HepG2 (cell line): ENCODE results near the gene MCM8. TPM values are rescaled to one million over a fixed set of nuclear protein-coding genes. Genes with fewer than 3 reads are reported as not detected.

Source experiments
- CCAR2 ChIP-seq: fragments of 200-400 bp; formaldehyde crosslinking; optimal IDR thresholded peaks from 2 replicates; pipeline ENCODE3; 2018; ENCODE audit warnings: low read depth, mild to moderate bottlenecking, low read length, moderate library complexity
- GATA4 ChIP-seq: sonication (generic); IDR thresholded peaks from 2 replicates; pipeline ENCODE4 v1.6.1; 2016; ENCODE audit warnings: antibody characterized with exemption, low read depth, borderline replicate concordance
- KDM1A ChIP-seq: IDR thresholded peaks from 2 replicates; pipeline ENCODE4 v1.6.1; 2016; ENCODE audit warnings: missing compliant biosample characterization
- KLF6 ChIP-seq: IDR thresholded peaks from 2 replicates; pipeline ENCODE4 v1.8.0; 2016; ENCODE audit warnings: missing biosample characterization, missing genetic modification reagents
- SPEN ChIP-seq: sonication (generic); formaldehyde crosslinking; IDR thresholded peaks from 2 replicates; pipeline ENCODE4 v1.5.1; 2020; ENCODE audit warnings: low read depth, mild to moderate bottlenecking, missing genetic modification reagents
- XBP1 ChIP-seq: sonication (generic); formaldehyde crosslinking; IDR thresholded peaks from 2 replicates; pipeline ENCODE4 v1.5.0; 2020; ENCODE audit warnings: missing genetic modification reagents
- ZNF318 ChIP-seq: sonication (generic); formaldehyde crosslinking; IDR thresholded peaks from 2 replicates; pipeline ENCODE4 v1.4.0; 2020; ENCODE audit warnings: mild to moderate bottlenecking, missing genetic modification reagents
- ZNF335 ChIP-seq: sonication (generic); formaldehyde crosslinking; IDR thresholded peaks from 2 replicates; pipeline ENCODE4 v1.4.0; 2020; ENCODE audit warnings: missing genetic modification reagents
- ZNF468 ChIP-seq: sonication (generic); formaldehyde crosslinking; IDR thresholded peaks from 2 replicates; pipeline ENCODE4 v1.8.0; 2022; ENCODE audit warnings: mild to moderate bottlenecking, moderate library complexity, missing genetic modification reagents
- ZNF75D ChIP-seq: sonication (generic); formaldehyde crosslinking; IDR thresholded peaks from 2 replicates; pipeline ENCODE4 v1.8.1; 2023; ENCODE audit warnings: missing genetic modification reagents, mild to moderate bottlenecking, borderline replicate concordance
- ZSCAN9 ChIP-seq: IDR thresholded peaks from 2 replicates; pipeline ENCODE4 v1.6.1; 2016; ENCODE audit warnings: borderline replicate concordance
- ZZZ3 ChIP-seq: sonication (generic); formaldehyde crosslinking; IDR thresholded peaks from 2 replicates; pipeline ENCODE4 v1.4.0; 2020; ENCODE audit warnings: missing genetic modification reagents, mild to moderate bottlenecking, borderline replicate concordance
- polyA plus RNA-seq, 8 experiments: library from polyadenylated mRNA; depleted of rRNA in 3 of 8; stranded (reverse) in 7 of 8; unstranded in 1 of 8; fragments of >200 nt; fragmentation: Illumina TruSeq in 4 of 8; extraction: Trizol in 4 of 8; gene quantifications; 2 replicates each; pipeline versions ENCODE4 v1.2.1 to v1.2.3, GENCODE V29; 2011 to 2016; ENCODE audit warnings: low read depth in 4 of 8, missing spikeins in 1 of 8, mixed read lengths in 1 of 8; ENCODE audit not compliant: insufficient read depth in 1 of 8
- total RNA-seq, 5 experiments: library from RNA; depleted of rRNA; stranded (reverse); fragments of >200 nt; fragmentation: Illumina TruSeq; extraction: Trizol; gene quantifications; 2 replicates each; pipeline ENCODE4 v1.2.3, GENCODE V29; 2016; ENCODE audit warnings: low read depth in 1 of 5
- TF ChIP-seq, protein P1 (sequence below): sonication (generic); formaldehyde crosslinking; IDR thresholded peaks from 2 replicates; pipeline ENCODE4 v1.4.0; 2020; ENCODE audit warnings: low read depth, missing genetic modification reagents
- TF ChIP-seq, protein P2 (sequence below): sonication (generic); formaldehyde crosslinking; IDR thresholded peaks from 2 replicates; pipeline ENCODE4 v1.4.0; 2020; ENCODE audit warnings: missing genetic modification reagents
- TF ChIP-seq, protein P3 (sequence below): sonication (generic); formaldehyde crosslinking; conservative IDR thresholded peaks from 2 replicates; pipeline ENCODE4 v1.8.0; 2022; ENCODE audit warnings: missing genetic modification reagents

MCM8 gene
- total and polyA plus RNA-seq, 2 of the 13 experiments (the other 11 are each of a cell fraction or from before 2014, with no cell fraction given), result 11.5 to 59.3 TPM

DNA sequence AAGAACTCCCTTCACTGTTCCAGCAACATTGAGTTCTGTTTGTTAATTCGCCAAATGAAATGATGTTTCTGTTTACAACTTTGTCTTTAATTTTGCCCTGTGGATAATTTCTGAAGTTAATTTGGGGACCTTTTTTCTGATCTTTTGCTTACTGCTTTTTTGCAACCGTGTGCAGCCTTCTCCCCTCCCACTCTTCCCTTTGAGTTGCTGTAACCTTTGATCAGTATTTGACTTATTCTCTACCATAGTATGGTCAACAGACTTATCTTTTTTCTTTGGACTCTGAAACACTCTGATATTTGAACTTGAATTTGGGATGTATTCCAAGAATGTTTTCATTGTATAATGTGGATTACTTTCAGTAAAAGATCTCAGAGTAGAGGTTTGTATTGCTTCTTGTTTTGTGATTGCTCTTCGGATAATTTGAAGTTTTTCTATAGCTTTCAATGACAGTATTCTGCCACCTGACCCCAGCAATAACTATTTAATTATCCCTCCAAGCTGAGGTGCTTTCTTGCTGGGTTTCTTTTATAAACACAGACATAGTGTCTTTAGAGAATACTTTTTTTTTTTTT lies 57.2 kb downstream of the MCM8 start (continued):
- peak; percentile 95 for TF ChIP-seq ZSCAN9
- no peak for TF ChIP-seq ZNF468 (CRISPR knock-in tag)
- peak; percentile 10 for TF ChIP-seq CCAR2
- no peak for TF ChIP-seq XBP1 (CRISPR knock-in tag)
- 0 out of 2 replicates have a peak, but pooled peaks have one; percentile 66 for TF ChIP-seq KLF6 (CRISPR knock-in tag)
- TF ChIP-seq, protein P1, sequence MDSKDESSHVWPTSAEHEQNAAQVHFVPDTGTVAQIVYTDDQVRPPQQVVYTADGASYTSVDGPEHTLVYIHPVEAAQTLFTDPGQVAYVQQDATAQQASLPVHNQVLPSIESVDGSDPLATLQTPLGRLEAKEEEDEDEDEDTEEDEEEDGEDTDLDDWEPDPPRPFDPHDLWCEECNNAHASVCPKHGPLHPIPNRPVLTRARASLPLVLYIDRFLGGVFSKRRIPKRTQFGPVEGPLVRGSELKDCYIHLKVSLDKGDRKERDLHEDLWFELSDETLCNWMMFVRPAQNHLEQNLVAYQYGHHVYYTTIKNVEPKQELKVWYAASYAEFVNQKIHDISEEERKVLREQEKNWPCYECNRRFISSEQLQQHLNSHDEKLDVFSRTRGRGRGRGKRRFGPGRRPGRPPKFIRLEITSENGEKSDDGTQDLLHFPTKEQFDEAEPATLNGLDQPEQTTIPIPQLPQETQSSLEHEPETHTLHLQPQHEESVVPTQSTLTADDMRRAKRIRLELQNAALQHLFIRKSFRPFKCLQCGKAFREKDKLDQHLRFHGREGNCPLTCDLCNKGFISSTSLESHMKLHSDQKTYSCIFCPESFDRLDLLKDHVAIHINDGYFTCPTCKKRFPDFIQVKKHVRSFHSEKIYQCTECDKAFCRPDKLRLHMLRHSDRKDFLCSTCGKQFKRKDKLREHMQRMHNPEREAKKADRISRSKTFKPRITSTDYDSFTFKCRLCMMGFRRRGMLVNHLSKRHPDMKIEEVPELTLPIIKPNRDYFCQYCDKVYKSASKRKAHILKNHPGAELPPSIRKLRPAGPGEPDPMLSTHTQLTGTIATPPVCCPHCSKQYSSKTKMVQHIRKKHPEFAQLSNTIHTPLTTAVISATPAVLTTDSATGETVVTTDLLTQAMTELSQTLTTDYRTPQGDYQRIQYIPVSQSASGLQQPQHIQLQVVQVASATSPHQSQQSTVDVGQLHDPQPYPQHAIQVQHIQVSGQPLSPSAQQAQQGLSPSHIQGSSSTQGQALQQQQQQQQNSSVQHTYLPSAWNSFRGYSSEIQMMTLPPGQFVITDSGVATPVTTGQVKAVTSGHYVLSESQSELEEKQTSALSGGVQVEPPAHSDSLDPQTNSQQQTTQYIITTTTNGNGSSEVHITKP (CRISPR knock-in tag), result no peak
- TF ChIP-seq, protein P2, sequence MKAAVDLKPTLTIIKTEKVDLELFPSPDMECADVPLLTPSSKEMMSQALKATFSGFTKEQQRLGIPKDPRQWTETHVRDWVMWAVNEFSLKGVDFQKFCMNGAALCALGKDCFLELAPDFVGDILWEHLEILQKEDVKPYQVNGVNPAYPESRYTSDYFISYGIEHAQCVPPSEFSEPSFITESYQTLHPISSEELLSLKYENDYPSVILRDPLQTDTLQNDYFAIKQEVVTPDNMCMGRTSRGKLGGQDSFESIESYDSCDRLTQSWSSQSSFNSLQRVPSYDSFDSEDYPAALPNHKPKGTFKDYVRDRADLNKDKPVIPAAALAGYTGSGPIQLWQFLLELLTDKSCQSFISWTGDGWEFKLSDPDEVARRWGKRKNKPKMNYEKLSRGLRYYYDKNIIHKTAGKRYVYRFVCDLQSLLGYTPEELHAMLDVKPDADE (CRISPR knock-in tag), result no peak
- TF ChIP-seq GATA4, result peak; percentile 94
- no peak for TF ChIP-seq ZNF75D (CRISPR knock-in tag)
- TF ChIP-seq ZZZ3 (CRISPR knock-in tag), result no peak; the same call in 1 of the 2 replicates
- no peak for TF ChIP-seq ZNF318
- TF ChIP-seq ZNF335 (CRISPR knock-in tag), result no peak
- 0 out of 2 replicates have a peak, but pooled peaks have one; percentile 60 for TF ChIP-seq KDM1A (CRISPR knock-in tag)
- TF ChIP-seq, protein P3, sequence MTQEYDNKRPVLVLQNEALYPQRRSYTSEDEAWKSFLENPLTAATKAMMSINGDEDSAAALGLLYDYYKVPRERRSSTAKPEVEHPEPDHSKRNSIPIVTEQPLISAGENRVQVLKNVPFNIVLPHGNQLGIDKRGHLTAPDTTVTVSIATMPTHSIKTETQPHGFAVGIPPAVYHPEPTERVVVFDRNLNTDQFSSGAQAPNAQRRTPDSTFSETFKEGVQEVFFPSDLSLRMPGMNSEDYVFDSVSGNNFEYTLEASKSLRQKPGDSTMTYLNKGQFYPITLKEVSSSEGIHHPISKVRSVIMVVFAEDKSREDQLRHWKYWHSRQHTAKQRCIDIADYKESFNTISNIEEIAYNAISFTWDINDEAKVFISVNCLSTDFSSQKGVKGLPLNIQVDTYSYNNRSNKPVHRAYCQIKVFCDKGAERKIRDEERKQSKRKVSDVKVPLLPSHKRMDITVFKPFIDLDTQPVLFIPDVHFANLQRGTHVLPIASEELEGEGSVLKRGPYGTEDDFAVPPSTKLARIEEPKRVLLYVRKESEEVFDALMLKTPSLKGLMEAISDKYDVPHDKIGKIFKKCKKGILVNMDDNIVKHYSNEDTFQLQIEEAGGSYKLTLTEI (CRISPR knock-in tag), result no peak
- TF ChIP-seq SPEN (CRISPR knock-in tag), result no peak
